Esophagus (tissue), 2 donors: ENCODE results near the gene SERPINA9. TPM values are rescaled to one million over a fixed set of nuclear protein-coding genes. Genes with fewer than 3 reads are reported as not detected.

Source experiments
- H3K27ac ChIP-seq, 2 donors: one replicate each; pipeline ENCODE4 v1.5.1; 2013; ENCODE audit warnings: low read depth in 2 of 2, mild to moderate bottlenecking in 2 of 2, inconsistent platforms in 1 of 2, low read length in 1 of 2, moderate library complexity in 1 of 2
- H3K27me3 ChIP-seq, 2 donors: one replicate each; pipeline ENCODE4 v1.6.1; 2013; ENCODE audit warnings: low read length in 2 of 2, control low read depth in 1 of 2, mild to moderate bottlenecking in 1 of 2; ENCODE audit not compliant: insufficient read depth in 2 of 2, control insufficient read depth in 1 of 2
- H3K36me3 ChIP-seq, 2 donors: one replicate each; pipeline ENCODE4 v1.6.1; 2013; ENCODE audit warnings: low read length in 1 of 2; ENCODE audit not compliant: control insufficient read depth in 2 of 2, insufficient read depth in 2 of 2
- H3K4me1 ChIP-seq, 2 donors: one replicate each; pipeline ENCODE4 v1.6.1; 2013; ENCODE audit warnings: low read length in 1 of 2; ENCODE audit not compliant: control insufficient read depth in 2 of 2, insufficient read depth in 2 of 2
- H3K4me3 ChIP-seq, 2 donors: one replicate each; pipeline ENCODE4 v1.5.1; 2013; ENCODE audit warnings: low read length in 2 of 2, mild to moderate bottlenecking in 2 of 2, low read depth in 1 of 2, moderate library complexity in 1 of 2
- H3K9me3 ChIP-seq, 2 donors: one replicate each; pipeline ENCODE4 v1.6.1; 2013; ENCODE audit warnings: mild to moderate bottlenecking in 2 of 2, low read depth in 1 of 2, low read length in 1 of 2, moderate library complexity in 1 of 2; ENCODE audit not compliant: control insufficient read depth in 2 of 2, insufficient read depth in 1 of 2
- WGBS, 2 donors: extraction: QIAGEN DNeasy Blood & Tissue Kit; methylation state at CpG; one replicate each; pipeline ENCODE4 v1.1.7; 2013; 5-methylcytosine and 5-hydroxymethylcytosine counted together
- polyA plus RNA-seq, 2 donors: library from polyadenylated mRNA; stranded (reverse); fragments of 200-250 nt; gene quantifications; one replicate each; pipeline ENCODE4 v1.2.3, GENCODE V29; 2013
- donor health status: healthy with polysubstance abuse.
- donor health status: Bipolar disorder and iron deficiency.

The SERPINA9 gene
- polyA plus RNA-seq, 2 donors: not detected

DNA sequence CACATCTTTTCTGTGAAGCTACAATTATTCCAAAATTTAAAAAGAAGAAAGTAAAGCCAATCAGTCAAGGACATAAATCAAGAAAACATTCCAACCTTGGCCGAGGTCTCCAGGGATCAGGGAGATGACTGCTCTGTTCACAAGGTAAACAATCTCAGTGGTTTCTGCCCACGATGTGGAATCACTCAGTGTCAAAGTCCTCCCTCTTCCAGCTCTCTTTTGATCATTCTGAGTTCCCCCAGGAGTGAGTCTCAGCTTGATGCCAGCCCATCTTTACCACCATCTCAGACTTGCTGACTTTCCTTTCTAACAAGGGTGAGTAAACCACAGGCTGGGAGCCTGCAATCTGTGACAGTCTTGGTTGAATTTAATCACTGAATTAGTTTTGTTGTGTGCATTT, 4.8 kb upstream of the SERPINA9 start:
- no peak overlapping the region for H3K27ac ChIP-seq
- WGBS, 2 donors: 11 to 19% methylated on average over 2 of the region's 2 CpGs
- H3K9me3 ChIP-seq: peaks cover 0 to 5% of the 10 kb centered on the region in 2 donors
- no peaks in the 10 kb centered on the region for H3K4me1 ChIP-seq
- no peaks in the 10 kb centered on the region for H3K36me3 ChIP-seq
- H3K4me3 ChIP-seq: no peak overlapping the region
- no peaks in the 10 kb centered on the region for H3K27me3 ChIP-seq

DNA sequence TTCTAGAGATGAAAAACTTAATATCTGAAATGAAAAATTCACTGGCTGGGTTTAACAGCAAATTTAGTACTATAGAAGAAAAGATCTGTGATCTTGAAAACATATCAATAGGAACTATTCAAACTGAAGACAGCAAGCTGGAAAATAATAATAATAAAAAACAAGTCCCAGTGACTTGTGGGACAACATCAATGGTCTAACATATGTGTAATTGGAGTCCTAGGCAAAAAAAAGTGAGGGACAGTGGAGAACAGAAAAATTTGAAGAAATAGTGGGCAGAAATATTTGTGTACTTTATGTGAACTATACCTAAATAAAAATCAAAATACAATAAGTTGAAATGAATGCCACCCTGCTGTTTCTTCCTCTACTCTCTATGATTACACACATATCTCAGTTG, 2.4 kb upstream of the SERPINA9 start:
- Histone ChIP-seq H3K4me3 (no peak overlapping the region), H3K4me1 (no peaks in the 10 kb centered on the region), H3K27ac (no peak overlapping the region), H3K36me3 (no peaks in the 10 kb centered on the region), H3K9me3 (peaks cover 0 to 5% of the 10 kb centered on the region in 2 donors), H3K27me3 (no peaks in the 10 kb centered on the region)

DNA sequence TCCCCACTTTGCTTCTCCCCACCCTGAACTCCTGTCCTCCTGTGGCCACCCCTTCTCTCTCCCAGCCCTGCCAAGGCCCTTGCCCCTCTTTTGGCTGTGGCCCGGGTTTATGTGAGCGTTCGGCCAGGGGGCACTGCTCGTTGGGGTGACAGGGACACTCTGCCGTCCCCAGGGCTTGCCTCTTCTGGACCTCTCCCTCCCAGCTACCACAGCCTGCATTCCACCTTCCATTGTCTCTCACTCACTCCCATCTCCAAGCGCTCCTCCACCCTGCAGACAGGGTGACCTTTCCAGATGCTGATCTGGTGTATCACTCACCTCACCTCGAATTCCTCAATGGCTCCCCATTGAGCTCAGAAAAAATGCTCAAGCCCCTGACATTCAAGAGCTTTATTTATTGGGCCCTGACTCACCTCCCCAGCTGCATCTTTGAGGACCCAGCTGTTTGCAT, 1.4 kb downstream of the SERPINA9 start:
- Histone ChIP-seq H3K27ac (no peak overlapping the region), H3K4me1 (no peaks in the 10 kb centered on the region), H3K27me3 (no peaks in the 10 kb centered on the region), H3K4me3 (no peak overlapping the region), H3K9me3 (peaks cover 0 to 5% of the 10 kb centered on the region in 2 donors), H3K36me3 (no peaks in the 10 kb centered on the region)
- WGBS, 2 donors: 72 to 83% methylated on average over 7 of the region's 7 CpGs

DNA sequence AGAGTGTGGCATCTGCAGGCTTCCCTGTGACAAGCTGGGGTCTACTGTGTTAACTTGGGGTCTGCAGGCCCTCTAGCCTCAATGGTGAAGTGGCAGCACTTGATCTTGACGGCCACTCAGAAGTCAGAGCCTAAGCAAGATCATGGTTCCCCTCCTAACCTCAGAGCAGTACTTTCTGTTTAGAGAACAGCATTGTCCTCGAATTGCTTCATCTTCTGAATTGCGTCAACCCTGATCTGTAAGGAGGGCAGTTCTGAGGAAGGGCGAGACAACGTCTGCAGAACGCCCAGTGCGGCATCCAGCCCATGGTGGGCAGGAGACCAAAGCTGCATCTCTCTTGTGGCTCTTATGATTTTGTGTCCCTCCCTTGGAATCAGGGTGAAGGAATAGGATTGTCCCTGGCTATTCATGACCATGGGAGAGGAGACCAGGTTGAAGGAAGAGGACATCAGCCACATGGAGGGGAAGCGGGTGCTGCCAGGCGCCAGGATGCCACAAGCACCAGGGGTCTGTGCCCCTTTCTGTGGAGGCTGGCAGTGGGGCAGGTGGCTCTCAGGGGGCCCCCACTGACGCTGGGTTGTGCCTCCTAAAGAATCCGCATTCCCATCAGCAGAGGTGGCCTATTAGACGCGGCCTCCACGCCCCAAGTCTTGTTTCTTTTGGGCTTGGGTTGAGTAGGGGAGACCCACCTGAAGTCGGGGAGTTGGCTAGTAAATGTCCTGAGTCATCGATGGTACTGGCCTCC, 2.2 kb downstream of the SERPINA9 start:
- Histone ChIP-seq H3K9me3 (peaks cover 0 to 2% of the 10 kb centered on the region in 2 donors), H3K36me3 (no peaks in the 10 kb centered on the region), H3K4me1 (no peaks in the 10 kb centered on the region), H3K27me3 (no peaks in the 10 kb centered on the region), H3K4me3 (no peak overlapping the region), H3K27ac (no peak overlapping the region)
- 85 to 89% methylated on average over 16 of the region's 16 CpGs for WGBS, 2 donors

DNA sequence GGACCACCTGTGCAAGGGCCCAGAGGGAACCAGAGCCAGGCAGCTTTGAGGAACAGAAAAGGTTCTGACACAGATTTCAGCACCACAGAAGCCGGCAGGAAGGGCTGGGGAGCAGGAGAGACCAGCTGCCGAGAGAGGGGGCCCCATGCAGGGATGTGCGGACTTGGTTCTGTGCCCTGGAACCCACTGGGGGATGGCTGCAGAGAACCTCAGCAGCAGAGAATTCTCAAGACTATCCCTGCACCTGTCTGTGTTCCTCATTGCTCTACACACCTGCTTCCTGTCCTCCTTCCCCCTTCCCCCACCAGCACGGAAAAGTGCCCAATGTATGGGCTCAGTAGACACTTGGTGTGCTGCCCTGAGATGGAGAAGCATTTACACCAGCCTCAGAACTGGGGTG, 3.2 kb downstream of the SERPINA9 start:
- Histone ChIP-seq H3K4me1 (no peaks in the 10 kb centered on the region), H3K27ac (no peak overlapping the region), H3K36me3 (no peaks in the 10 kb centered on the region), H3K4me3 (no peak overlapping the region), H3K9me3 (no peaks in the 10 kb centered on the region), H3K27me3 (no peaks in the 10 kb centered on the region)
- WGBS, 2 donors: 71 to 80% methylated on average over 4 of the region's 4 CpGs

DNA sequence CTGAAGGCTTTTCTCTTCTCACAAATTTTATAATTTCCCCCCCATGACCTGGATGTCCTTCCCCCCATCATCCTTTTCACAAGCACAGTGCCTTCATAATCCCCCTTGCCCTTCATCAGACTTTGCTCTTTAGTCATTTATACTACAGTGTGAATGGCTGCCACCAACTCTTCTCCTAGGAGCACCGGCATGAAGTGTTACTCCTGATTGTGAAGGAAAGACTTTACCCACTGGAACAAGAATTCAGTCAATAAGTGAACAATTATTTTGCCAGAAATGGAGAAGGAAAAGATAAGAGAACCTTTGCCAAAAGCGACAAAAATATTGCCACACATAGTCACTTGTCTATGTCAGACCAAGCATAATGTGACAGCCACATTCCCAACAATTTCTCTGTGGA, 5.0 kb downstream of the SERPINA9 start:
- Histone ChIP-seq H3K36me3 (no peaks in the 10 kb centered on the region), H3K4me1 (no peaks in the 10 kb centered on the region), H3K27me3 (no peaks in the 10 kb centered on the region), H3K27ac (no peak overlapping the region), H3K4me3 (no peak overlapping the region), H3K9me3 (no peaks in the 10 kb centered on the region)
- 92 to 93% methylated on average over 2 of the region's 2 CpGs for WGBS, 2 donors

DNA sequence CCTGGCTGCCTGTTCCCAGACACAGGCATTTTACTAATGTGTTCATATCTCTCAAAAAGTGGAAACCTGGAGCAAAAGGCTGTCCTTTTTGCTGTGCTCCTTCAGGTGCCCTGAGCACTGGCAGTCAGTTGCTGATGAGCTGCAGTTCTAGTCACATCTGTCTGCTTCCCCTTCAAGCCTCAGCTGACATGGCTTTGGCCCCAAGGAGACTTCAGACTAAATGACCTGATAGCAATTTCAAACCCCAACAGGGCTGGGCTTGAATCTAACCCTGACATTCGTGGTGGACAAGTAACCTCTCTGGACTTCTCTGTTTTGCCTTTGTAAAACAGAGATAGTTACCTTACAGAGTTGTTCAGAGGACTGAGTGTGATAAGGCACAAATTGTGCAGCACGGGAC, 5.7 kb downstream of the SERPINA9 start:
- Histone ChIP-seq H3K4me1 (no peaks in the 10 kb centered on the region), H3K27ac (no peak overlapping the region), H3K36me3 (no peaks in the 10 kb centered on the region), H3K4me3 (no peak overlapping the region), H3K9me3 (no peaks in the 10 kb centered on the region), H3K27me3 (no peaks in the 10 kb centered on the region)
- WGBS, 2 donors: 40 to 72% methylated on average over 2 of the region's 2 CpGs

DNA sequence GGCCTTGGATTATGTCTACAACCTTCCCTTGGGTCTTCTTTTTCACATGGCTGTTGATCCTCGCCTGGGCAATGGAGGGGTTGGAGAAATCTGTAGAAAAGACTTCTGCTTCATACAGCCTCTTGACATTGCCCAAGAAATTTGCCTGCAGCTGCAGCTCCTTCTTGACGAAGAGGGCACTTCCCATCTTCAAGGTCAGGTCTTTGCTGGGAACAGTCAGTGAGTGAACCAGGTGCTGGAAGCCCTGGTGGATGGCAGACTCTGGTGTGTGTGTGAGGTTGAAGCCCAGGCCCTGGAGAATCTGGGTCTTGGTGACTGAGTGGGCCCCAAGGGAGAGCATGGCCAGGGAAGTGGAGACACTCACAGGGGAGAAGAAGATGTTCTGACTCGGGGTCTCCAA, 6.7 kb downstream of the SERPINA9 start:
- H3K36me3 ChIP-seq: no peaks in the 10 kb centered on the region
- 77 to 89% methylated on average over 3 of the region's 3 CpGs for WGBS, 2 donors
- no peaks in the 10 kb centered on the region for H3K4me1 ChIP-seq
- H3K9me3 ChIP-seq: peaks cover 0 to 1% of the 10 kb centered on the region in 2 donors
- no peak overlapping the region for H3K4me3 ChIP-seq
- no peak overlapping the region for H3K27ac ChIP-seq
- H3K27me3 ChIP-seq: no peaks in the 10 kb centered on the region

DNA sequence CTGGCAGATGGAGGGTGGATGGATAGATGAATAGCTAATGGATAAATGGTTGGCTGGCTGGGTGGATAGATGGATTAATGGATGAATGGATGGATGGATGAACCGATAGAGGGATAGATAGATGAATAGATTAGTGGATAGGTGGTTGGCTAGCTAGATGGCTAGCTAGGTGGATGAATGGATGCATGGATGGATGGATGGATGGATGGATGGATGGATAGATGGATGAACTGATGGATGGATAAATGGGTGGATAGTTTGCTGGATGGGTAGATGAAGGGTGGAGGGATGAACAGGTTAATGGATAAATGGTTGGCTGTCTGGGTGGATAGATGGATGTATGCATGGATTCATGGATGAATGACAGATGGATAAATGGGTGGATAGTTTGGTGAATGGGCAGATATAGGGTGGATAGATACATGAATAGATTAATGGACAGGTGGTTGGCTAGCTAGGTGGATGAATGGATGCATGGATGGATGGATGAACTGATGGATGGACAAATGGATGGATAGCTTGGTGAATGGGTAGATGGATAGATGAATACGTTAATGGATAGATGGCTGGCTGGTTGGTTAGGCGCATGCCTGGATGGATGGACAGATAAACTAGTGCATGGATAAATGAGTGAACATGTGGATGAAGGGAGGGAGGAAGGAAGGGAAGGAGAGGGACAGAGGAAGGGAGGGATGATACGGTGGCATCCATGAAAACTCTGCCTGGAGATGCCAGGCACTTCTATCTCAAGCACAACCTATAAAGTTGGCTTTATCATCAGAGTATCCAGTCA, 8.1 kb downstream of the SERPINA9 start:
- WGBS, 2 donors: 90 to 93% methylated on average over 4 of the region's 4 CpGs
- no peak overlapping the region for H3K4me3 ChIP-seq
- H3K27ac ChIP-seq: no peak overlapping the region
- H3K36me3 ChIP-seq: no peaks in the 10 kb centered on the region
- H3K27me3 ChIP-seq: no peaks in the 10 kb centered on the region
- H3K9me3 ChIP-seq: peaks cover 0 to 3% of the 10 kb centered on the region in 2 donors
- no peaks in the 10 kb centered on the region for H3K4me1 ChIP-seq
